IMR-90 (cell line): ENCODE results near the gene EHBP1. TPM values are rescaled to one million over a fixed set of nuclear protein-coding genes. Genes with fewer than 3 reads are reported as not detected.

Source experiments
- ATAC-seq: fragments of 200-7000 bp; cut with Tn5 transposase; 2 replicates; pipeline ENCODE4 v1.9.1; 2020; ENCODE audit warnings: low read depth, mild to moderate bottlenecking, moderate library complexity
- BruUV-seq: library from RNA; stranded (reverse); fragments of 400-500 nt; replicated peaks from 2 replicates; lab custom pipeline; 2021; lab: Mats Ljungman, UMichigan
- CTCF ChIA-PET: fragments of 300-600 bp; formaldehyde crosslinking; extraction: SDS; loops from one replicate; lab custom pipeline; 2021; ENCODE audit warnings: antibody characterized with exemption; lab: Yijun Ruan, JAX
- POLR2A ChIA-PET: fragments of 300-600 bp; sonication (Branson Sonifier 250); formaldehyde crosslinking; loops from one replicate; lab custom pipeline; 2022; ENCODE audit warnings: antibody characterized with exemption; ENCODE audit not compliant: unreplicated experiment; lab: Charles Lee
- DNase-seq: peaks from one replicate; pipeline ENCODE4 v3.0.0; 2013
- H2AFZ ChIP-seq: replicated peaks from 2 replicates; pipeline ENCODE3; 2013; ENCODE audit warnings: low read length, mild to moderate bottlenecking; ENCODE audit not compliant: poor library complexity
- H2AK5ac ChIP-seq: 2 replicates; pipeline ENCODE4 v1.6.1; 2013; ENCODE audit warnings: low read depth, low read length, inconsistent platforms
- H2AK9ac ChIP-seq: replicated peaks from 2 replicates; pipeline ENCODE3; 2013; ENCODE audit warnings: mild to moderate bottlenecking, low read depth, low read length, moderate library complexity; ENCODE audit not compliant: poor library complexity
- H2BK120ac ChIP-seq: 2 replicates; pipeline ENCODE4 v1.6.1; 2013; ENCODE audit warnings: low read depth, low read length, inconsistent platforms
- H2BK15ac ChIP-seq: 3 replicates; pipeline ENCODE4 v1.6.1; 2013; ENCODE audit warnings: low read depth, low read length, inconsistent platforms
- H2BK20ac ChIP-seq: 2 replicates; pipeline ENCODE4 v1.6.1; 2013; ENCODE audit warnings: low read depth, mild to moderate bottlenecking, inconsistent platforms, low read length, moderate library complexity
- H2BK5ac ChIP-seq: 2 replicates; pipeline ENCODE4 v1.6.1; 2013; ENCODE audit warnings: mild to moderate bottlenecking, low read depth, low read length, inconsistent platforms; ENCODE audit not compliant: poor library complexity, severe bottlenecking
- H3K14ac ChIP-seq: replicated peaks from 2 replicates; pipeline ENCODE4 v1.6.1; 2013; ENCODE audit warnings: low read depth, low read length, inconsistent platforms
- H3K18ac ChIP-seq: 2 replicates; pipeline ENCODE4 v1.6.1; 2013; ENCODE audit warnings: low read depth, low read length, control low read depth
- H3K23ac ChIP-seq: 2 replicates; pipeline ENCODE4 v1.6.1; 2013; ENCODE audit warnings: low read depth, low read length, inconsistent platforms
- H3K27ac ChIP-seq: 2 replicates; pipeline ENCODE4 v1.5.1; 2013; ENCODE audit warnings: mild to moderate bottlenecking, control low read depth, low read length; ENCODE audit not compliant: insufficient read depth
- H3K27me3 ChIP-seq: 2 replicates; pipeline ENCODE4 v1.6.1; 2013; ENCODE audit warnings: low read length; ENCODE audit not compliant: control insufficient read depth, insufficient read depth
- H3K36me3 ChIP-seq: 2 replicates; pipeline ENCODE4 v1.6.1; 2013; ENCODE audit warnings: low read length, mixed read lengths; ENCODE audit not compliant: control insufficient read depth, insufficient read depth
- H3K4ac ChIP-seq: 2 replicates; pipeline ENCODE4 v1.6.1; 2013; ENCODE audit warnings: low read depth, low read length, inconsistent platforms
- H3K4me1 ChIP-seq: 2 replicates; pipeline ENCODE4 v1.6.1; 2013; ENCODE audit warnings: low read length, mixed read lengths; ENCODE audit not compliant: control insufficient read depth, insufficient read depth
- H3K4me2 ChIP-seq: 2 replicates; pipeline ENCODE4 v1.6.1; 2013; ENCODE audit warnings: low read depth, mild to moderate bottlenecking, control low read depth, low read length, moderate library complexity
- H3K4me3 ChIP-seq: 2 replicates; pipeline ENCODE4 v1.5.1; 2013; ENCODE audit warnings: low read depth, mild to moderate bottlenecking, control low read depth, low read length, moderate library complexity; ENCODE audit not compliant: insufficient read depth
- H3K56ac ChIP-seq: 2 replicates; pipeline ENCODE4 v1.6.1; 2013; ENCODE audit warnings: low read length, inconsistent platforms; ENCODE audit not compliant: insufficient read depth; ENCODE audit errors: extremely low read depth
- H3K79me1 ChIP-seq, 2 experiments: 2 replicates each; pipeline ENCODE4 v1.6.1; 2013; ENCODE audit warnings: low read length in 2 of 2, inconsistent platforms in 1 of 2, low read depth in 1 of 2
- H3K9ac ChIP-seq: 2 replicates; pipeline ENCODE4 v1.6.1; 2013; ENCODE audit warnings: low read depth, low read length, control low read depth
- H3K9me1 ChIP-seq: 2 replicates; pipeline ENCODE4 v1.6.1; 2013; ENCODE audit warnings: low read length, inconsistent platforms; ENCODE audit not compliant: insufficient read depth
- H3K9me3 ChIP-seq: 2 replicates; pipeline ENCODE4 v1.6.1; 2013; ENCODE audit warnings: low read length; ENCODE audit not compliant: control insufficient read depth, insufficient read depth
- H4K20me1 ChIP-seq: 2 replicates; pipeline ENCODE4 v1.6.1; 2013; ENCODE audit warnings: low read length, inconsistent platforms; ENCODE audit not compliant: insufficient read depth
- H4K5ac ChIP-seq: 2 replicates; pipeline ENCODE4 v1.6.1; 2013; ENCODE audit warnings: mild to moderate bottlenecking, low read depth, low read length, control low read depth
- H4K8ac ChIP-seq, 2 experiments: 2 replicates each; pipeline ENCODE4 v1.6.1; 2013; ENCODE audit warnings: low read depth in 2 of 2, low read length in 2 of 2, control low read depth in 1 of 2, inconsistent platforms in 1 of 2
- H4K91ac ChIP-seq: 2 replicates; pipeline ENCODE4 v1.6.1; 2013; ENCODE audit warnings: low read depth, low read length, inconsistent platforms; ENCODE audit not compliant: insufficient read depth
- BHLHE40 ChIP-seq: fragments of 150-350 bp; IDR thresholded peaks from 2 replicates; pipeline ENCODE4 v1.6.1; 2016; ENCODE audit warnings: mild to moderate bottlenecking, low read depth, low read length
- CEBPB ChIP-seq: IDR thresholded peaks from 2 replicates; pipeline ENCODE4 v1.6.1; 2012; ENCODE audit warnings: low read depth, low read length, improper control_type of control experiment
- CHD1 ChIP-seq: IDR thresholded peaks from 2 replicates; pipeline ENCODE4 v1.6.1; 2012; ENCODE audit warnings: low read depth, low read length, improper control_type of control experiment
- CTCF ChIP-seq: conservative IDR thresholded peaks from 2 replicates; pipeline ENCODE4 v1.5.1; 2012; ENCODE audit warnings: mild to moderate bottlenecking, low read depth, low read length, improper control_type of control experiment
- ELK1 ChIP-seq: fragments of 150-350 bp; IDR thresholded peaks from 2 replicates; pipeline ENCODE4 v1.6.1; 2016; ENCODE audit warnings: low read depth, mild to moderate bottlenecking, low read length, moderate library complexity, borderline replicate concordance
- FOS ChIP-seq: fragments of 150-350 bp; IDR thresholded peaks from 2 replicates; pipeline ENCODE4 v1.6.1; 2016; ENCODE audit warnings: low read depth, low read length
- MAFK ChIP-seq: IDR thresholded peaks from 2 replicates; pipeline ENCODE4 v1.6.1; 2012; ENCODE audit warnings: low read depth, low read length, improper control_type of control experiment
- MAZ ChIP-seq: IDR thresholded peaks from 2 replicates; pipeline ENCODE4 v1.6.1; 2012; ENCODE audit warnings: low read depth, mild to moderate bottlenecking, low read length, improper control_type of control experiment, moderate library complexity, borderline replicate concordance
- MXI1 ChIP-seq: IDR thresholded peaks from 2 replicates; pipeline ENCODE4 v1.6.1; 2012; ENCODE audit warnings: low read depth, mild to moderate bottlenecking, low read length, moderate library complexity, borderline replicate concordance
- NFE2L2 ChIP-seq: fragments of 150-350 bp; IDR thresholded peaks from 2 replicates; pipeline ENCODE4 v1.6.1; 2016; ENCODE audit warnings: low read depth, mild to moderate bottlenecking, low read length
- POLR2A ChIP-seq: IDR thresholded peaks from 2 replicates; pipeline ENCODE4 v1.6.1; 2012; ENCODE audit warnings: mild to moderate bottlenecking, low read depth, low read length
- RAD21 ChIP-seq: IDR thresholded peaks from 2 replicates; pipeline ENCODE4 v1.6.1; 2012; ENCODE audit warnings: low read length, improper control_type of control experiment
- RCOR1 ChIP-seq: IDR thresholded peaks from 2 replicates; pipeline ENCODE4 v1.6.1; 2012; ENCODE audit warnings: mild to moderate bottlenecking, low read length, improper control_type of control experiment; ENCODE audit not compliant: insufficient replicate concordance
- RFX5 ChIP-seq: IDR thresholded peaks from 2 replicates; pipeline ENCODE4 v1.8.0; 2012; ENCODE audit warnings: low read depth, mild to moderate bottlenecking, low read length, moderate library complexity
- SMC3 ChIP-seq: fragments of 150-350 bp; IDR thresholded peaks from 2 replicates; pipeline ENCODE4 v1.6.1; 2016; ENCODE audit warnings: low read depth, mild to moderate bottlenecking, antibody characterized with exemption, low read length, moderate library complexity
- USF2 ChIP-seq: fragments of 150-350 bp; IDR thresholded peaks from 2 replicates; pipeline ENCODE4 v1.6.1; 2017; ENCODE audit warnings: mild to moderate bottlenecking, antibody characterized with exemption, low read length, low read depth
- dilution Hi-C: fragments of 300-500 bp; cut with HindIII; formaldehyde crosslinking; loops from one replicate; pipeline ENCODE4 v1.14.3; 2018; ENCODE audit warnings: low sequenced_read_pairs; ENCODE audit not compliant: unreplicated experiment
- in situ Hi-C: fragments of 300-500 bp; cut with MboI; formaldehyde crosslinking; loops from 3 replicates; pipeline ENCODE4 v1.14.3; 2019; ENCODE audit warnings: low sequenced_read_pairs, inconsistent platforms, mixed read lengths
- intact Hi-C: fragments of 100-400 bp; cut with micrococcal nuclease; formaldehyde crosslinking; loops from 2 replicates; pipeline ENCODE4 v1.10.0; 2022
- polyA plus RNA-seq, 3 experiments: library from polyadenylated mRNA; depleted of rRNA; stranded (reverse); fragments of >200 nt; gene quantifications; 2 replicates each; pipeline ENCODE4 v1.2.3, GENCODE V29; 2012; ENCODE audit warnings: low replicate concordance in 1 of 3
- total RNA-seq: library from RNA; depleted of rRNA; stranded (reverse); fragments of >200 nt; gene quantifications from 2 replicates; pipeline ENCODE4 v1.2.3, GENCODE V29; 2012

Gene EHBP1
- total and polyA plus RNA-seq, 2 of the 4 experiments (the other 2 are of a cell fraction), result 28.3 to 44.4 TPM

GRCh38 chr2:62923242-62923641 lies 217.7 kb downstream of the EHBP1 start:
- Histone ChIP-seq H2AK9ac (no peak overlapping the region), H2BK120ac (no peak overlapping the region), H4K8ac (no peak overlapping the region), H3K79me1 (no peaks in the 10 kb centered on the region; a peak in 1 of 4 replicates), H3K4me3 (no peak overlapping the region), H3K27me3 (no peaks in the 10 kb centered on the region), H3K36me3 (peaks cover 12% of the 10 kb centered on the region; the same call in 1 of the 2 replicates), H3K23ac (no peak overlapping the region), H2BK5ac (no peak overlapping the region), H2AK5ac (no peak overlapping the region), H3K4me2 (no peak overlapping the region), H2BK15ac (no peak overlapping the region), H3K14ac (no peak overlapping the region), H3K9me3 (peaks cover 7% of the 10 kb centered on the region; the same call in 1 of the 2 replicates), H3K56ac (no peak overlapping the region), H3K9ac (no peak overlapping the region), H4K91ac (no peak overlapping the region), H4K20me1 (no peaks in the 10 kb centered on the region), H2AFZ (no peak overlapping the region), H3K18ac (no peak overlapping the region), H3K4ac (no peak overlapping the region), H2BK20ac (no peak overlapping the region), H4K5ac (no peak overlapping the region), H3K9me1 (no peaks in the 10 kb centered on the region), H3K4me1 (no peaks in the 10 kb centered on the region), H3K27ac (no peak overlapping the region)
- DNase-seq (no peak), ATAC-seq (no peak)
- intact Hi-C loops (no loop called here), in situ Hi-C loops (no loop called here), dilution Hi-C loops (no loop called here)
- BruUV-seq, result no TSS peak
- ChIA-PET POLR2A (no interaction called here), CTCF (no interaction called here)
- TF ChIP-seq POLR2A (no peak), BHLHE40 (no peak), FOS (no peak), MAFK (no peak), MAZ (no peak), ELK1 (no peak), USF2 (no peak), CHD1 (no peak), RAD21 (no peak), NFE2L2 (no peak), SMC3 (no peak), MXI1 (no peak), CEBPB (no peak), RCOR1 (no peak), CTCF (no peak), RFX5 (no peak)
